HepG2 (cell line): ENCODE data around the gene SLC25A33. TPM values are rescaled to one million over a fixed set of nuclear protein-coding genes. Genes with fewer than 3 reads are reported as not detected.

Experiments used
- GTF2F1 ChIP-seq: fragments of 150-350 bp; IDR thresholded peaks from 2 replicates; pipeline ENCODE4 v1.6.1; 2014; ENCODE audit warnings: low read length
- HNRNPLL ChIP-seq: fragments of 200-400 bp; formaldehyde crosslinking; IDR thresholded peaks from 2 replicates; pipeline ENCODE4 v1.6.1; 2017; ENCODE audit warnings: mild to moderate bottlenecking, low read depth, low read length; ENCODE audit not compliant: poor library complexity, severe bottlenecking
- KDM5B ChIP-seq: sonication (generic); formaldehyde crosslinking; IDR thresholded peaks from 2 replicates; pipeline ENCODE4 v1.4.0; 2020; ENCODE audit warnings: missing genetic modification reagents, mild to moderate bottlenecking, borderline replicate concordance
- KLF15 ChIP-seq: sonication (generic); formaldehyde crosslinking; IDR thresholded peaks from 2 replicates; pipeline ENCODE4 v1.8.1; 2023; ENCODE audit warnings: borderline replicate concordance, mild to moderate bottlenecking, inconsistent platforms, missing genetic modification reagents, mixed read lengths
- NFE2 ChIP-seq: sonication (generic); formaldehyde crosslinking; IDR thresholded peaks from 2 replicates; pipeline ENCODE4 v1.4.0; 2020; ENCODE audit warnings: missing genetic modification reagents
- POLR2AphosphoS5 ChIP-seq: IDR thresholded peaks from 2 replicates; pipeline ENCODE4 v1.6.1; 2012; ENCODE audit warnings: low read depth, low read length
- RNF2 ChIP-seq: fragments of 450-650 bp; conservative IDR thresholded peaks from 2 replicates; pipeline ENCODE4 v1.6.1; 2016; ENCODE audit warnings: low read depth
- SIN3B ChIP-seq: fragments of 150-350 bp; IDR thresholded peaks from 2 replicates; pipeline ENCODE4 v1.6.1; 2014; ENCODE audit warnings: low read length
- SIX1 ChIP-seq: sonication (generic); formaldehyde crosslinking; IDR thresholded peaks from 2 replicates; pipeline ENCODE4 v1.4.0; 2020; ENCODE audit warnings: missing genetic modification reagents, borderline replicate concordance
- TOE1 ChIP-seq: sonication (generic); formaldehyde crosslinking; IDR thresholded peaks from 2 replicates; pipeline ENCODE4 v1.4.0; 2020; ENCODE audit warnings: mild to moderate bottlenecking, missing genetic modification reagents
- TSC22D2 ChIP-seq: sonication (generic); formaldehyde crosslinking; IDR thresholded peaks from 2 replicates; pipeline ENCODE4 v1.5.1; 2020; ENCODE audit warnings: missing genetic modification reagents, mild to moderate bottlenecking, borderline replicate concordance
- YY1 ChIP-seq: IDR thresholded peaks from 2 replicates; pipeline ENCODE4 v1.6.1; 2011; ENCODE audit warnings: low read length, low read depth, moderate library complexity, mild to moderate bottlenecking; ENCODE audit not compliant: insufficient read depth, insufficient replicate concordance
- ZKSCAN5 ChIP-seq: sonication (generic); formaldehyde crosslinking; IDR thresholded peaks from 2 replicates; pipeline ENCODE4 v1.5.1; 2020; ENCODE audit warnings: mild to moderate bottlenecking, missing genetic modification reagents
- ZNF225 ChIP-seq: sonication (generic); formaldehyde crosslinking; IDR thresholded peaks from 2 replicates; pipeline ENCODE4 v1.4.0; 2020; ENCODE audit warnings: mild to moderate bottlenecking, missing genetic modification reagents
- ZNF232 ChIP-seq: sonication (generic); formaldehyde crosslinking; IDR thresholded peaks from 2 replicates; pipeline ENCODE4 v1.4.0; 2020; ENCODE audit warnings: missing genetic modification reagents, borderline replicate concordance
- ZNF564 ChIP-seq: sonication (generic); formaldehyde crosslinking; IDR thresholded peaks from 2 replicates; pipeline ENCODE4 v1.8.1; 2023; ENCODE audit warnings: mild to moderate bottlenecking, missing genetic modification reagents
- ZSCAN21 ChIP-seq: sonication (generic); formaldehyde crosslinking; IDR thresholded peaks from 2 replicates; pipeline ENCODE4 v1.8.0; 2022; ENCODE audit warnings: mild to moderate bottlenecking, missing genetic modification reagents, moderate library complexity, borderline replicate concordance
- polyA plus RNA-seq, 8 experiments: library from polyadenylated mRNA; depleted of rRNA in 3 of 8; stranded (reverse) in 7 of 8; unstranded in 1 of 8; fragments of >200 nt; fragmentation: Illumina TruSeq in 4 of 8; extraction: Trizol in 4 of 8; gene quantifications; 2 replicates each; pipeline versions ENCODE4 v1.2.1 to v1.2.3, GENCODE V29; 2011 to 2016; ENCODE audit warnings: low read depth in 4 of 8, missing spikeins in 1 of 8, mixed read lengths in 1 of 8; ENCODE audit not compliant: insufficient read depth in 1 of 8
- total RNA-seq, 5 experiments: library from RNA; depleted of rRNA; stranded (reverse); fragments of >200 nt; fragmentation: Illumina TruSeq; extraction: Trizol; gene quantifications; 2 replicates each; pipeline ENCODE4 v1.2.3, GENCODE V29; 2016; ENCODE audit warnings: low read depth in 1 of 5
- TF ChIP-seq, protein P1 (sequence below), 2 experiments: IDR thresholded peaks; 2 replicates each; pipeline ENCODE4 v1.6.1; 2011 to 2012; ENCODE audit warnings: low read length in 2 of 2, borderline replicate concordance in 1 of 2, low read depth in 1 of 2, mild to moderate bottlenecking in 1 of 2, moderate library complexity in 1 of 2
- TF ChIP-seq, protein P2 (sequence below): sonication (generic); formaldehyde crosslinking; IDR thresholded peaks from 2 replicates; pipeline ENCODE4 v1.5.1; 2020; ENCODE audit warnings: missing genetic modification reagents, mild to moderate bottlenecking, borderline replicate concordance

The SLC25A33 gene
- total and polyA plus RNA-seq, 2 of the 13 experiments (the other 11 are each of a cell fraction or from before 2014, with no cell fraction given), result 15.4 to 50.3 TPM

DNA sequence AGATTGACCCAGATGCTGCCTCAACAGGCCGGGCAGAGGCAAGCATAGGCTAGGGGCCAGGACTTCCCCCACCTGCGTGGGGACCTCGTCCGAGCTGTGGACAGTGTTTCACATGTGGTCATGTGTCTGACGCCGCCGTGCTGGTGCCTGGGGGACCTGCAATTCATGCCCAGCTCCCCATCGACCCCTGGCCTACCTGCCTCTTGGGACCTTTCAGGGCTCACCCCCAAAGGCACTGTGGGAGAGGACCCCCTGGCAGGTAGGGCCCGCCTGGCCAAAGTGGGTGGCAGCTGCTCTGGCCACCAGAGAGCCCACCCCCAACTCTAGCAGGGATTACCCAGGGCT lies 53.9 kb downstream of the SLC25A33 start (continued):
- TF ChIP-seq, protein P1, sequence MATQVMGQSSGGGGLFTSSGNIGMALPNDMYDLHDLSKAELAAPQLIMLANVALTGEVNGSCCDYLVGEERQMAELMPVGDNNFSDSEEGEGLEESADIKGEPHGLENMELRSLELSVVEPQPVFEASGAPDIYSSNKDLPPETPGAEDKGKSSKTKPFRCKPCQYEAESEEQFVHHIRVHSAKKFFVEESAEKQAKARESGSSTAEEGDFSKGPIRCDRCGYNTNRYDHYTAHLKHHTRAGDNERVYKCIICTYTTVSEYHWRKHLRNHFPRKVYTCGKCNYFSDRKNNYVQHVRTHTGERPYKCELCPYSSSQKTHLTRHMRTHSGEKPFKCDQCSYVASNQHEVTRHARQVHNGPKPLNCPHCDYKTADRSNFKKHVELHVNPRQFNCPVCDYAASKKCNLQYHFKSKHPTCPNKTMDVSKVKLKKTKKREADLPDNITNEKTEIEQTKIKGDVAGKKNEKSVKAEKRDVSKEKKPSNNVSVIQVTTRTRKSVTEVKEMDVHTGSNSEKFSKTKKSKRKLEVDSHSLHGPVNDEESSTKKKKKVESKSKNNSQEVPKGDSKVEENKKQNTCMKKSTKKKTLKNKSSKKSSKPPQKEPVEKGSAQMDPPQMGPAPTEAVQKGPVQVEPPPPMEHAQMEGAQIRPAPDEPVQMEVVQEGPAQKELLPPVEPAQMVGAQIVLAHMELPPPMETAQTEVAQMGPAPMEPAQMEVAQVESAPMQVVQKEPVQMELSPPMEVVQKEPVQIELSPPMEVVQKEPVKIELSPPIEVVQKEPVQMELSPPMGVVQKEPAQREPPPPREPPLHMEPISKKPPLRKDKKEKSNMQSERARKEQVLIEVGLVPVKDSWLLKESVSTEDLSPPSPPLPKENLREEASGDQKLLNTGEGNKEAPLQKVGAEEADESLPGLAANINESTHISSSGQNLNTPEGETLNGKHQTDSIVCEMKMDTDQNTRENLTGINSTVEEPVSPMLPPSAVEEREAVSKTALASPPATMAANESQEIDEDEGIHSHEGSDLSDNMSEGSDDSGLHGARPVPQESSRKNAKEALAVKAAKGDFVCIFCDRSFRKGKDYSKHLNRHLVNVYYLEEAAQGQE (IDR thresholded peaks at IDR 0.05; ENCODE audit: borderline replicate concordance in 1 of 2, low read depth in 1 of 2, low read length in 2 of 2), result no peak
- TF ChIP-seq KLF15 (CRISPR knock-in tag) (no peak), ZSCAN21 (CRISPR knock-in tag) (no peak), SIN3B (no peak), ZKSCAN5 (CRISPR knock-in tag) (no peak), SIX1 (CRISPR knock-in tag) (no peak), ZNF225 (CRISPR knock-in tag) (0 out of 2 replicates have a peak, but pooled peaks have one; percentile 34), TOE1 (CRISPR knock-in tag) (no peak), NFE2 (CRISPR knock-in tag) (no peak), ZNF564 (CRISPR knock-in tag) (no peak), POLR2AphosphoS5 (no peak), RNF2 (no peak), KDM5B (CRISPR knock-in tag) (no peak), HNRNPLL (no peak), ZNF232 (CRISPR knock-in tag) (0 out of 2 replicates have a peak, but pooled peaks have one; percentile 10), YY1 (peak; percentile 12), GTF2F1 (no peak), TSC22D2 (no peak)
- TF ChIP-seq, protein P2, sequence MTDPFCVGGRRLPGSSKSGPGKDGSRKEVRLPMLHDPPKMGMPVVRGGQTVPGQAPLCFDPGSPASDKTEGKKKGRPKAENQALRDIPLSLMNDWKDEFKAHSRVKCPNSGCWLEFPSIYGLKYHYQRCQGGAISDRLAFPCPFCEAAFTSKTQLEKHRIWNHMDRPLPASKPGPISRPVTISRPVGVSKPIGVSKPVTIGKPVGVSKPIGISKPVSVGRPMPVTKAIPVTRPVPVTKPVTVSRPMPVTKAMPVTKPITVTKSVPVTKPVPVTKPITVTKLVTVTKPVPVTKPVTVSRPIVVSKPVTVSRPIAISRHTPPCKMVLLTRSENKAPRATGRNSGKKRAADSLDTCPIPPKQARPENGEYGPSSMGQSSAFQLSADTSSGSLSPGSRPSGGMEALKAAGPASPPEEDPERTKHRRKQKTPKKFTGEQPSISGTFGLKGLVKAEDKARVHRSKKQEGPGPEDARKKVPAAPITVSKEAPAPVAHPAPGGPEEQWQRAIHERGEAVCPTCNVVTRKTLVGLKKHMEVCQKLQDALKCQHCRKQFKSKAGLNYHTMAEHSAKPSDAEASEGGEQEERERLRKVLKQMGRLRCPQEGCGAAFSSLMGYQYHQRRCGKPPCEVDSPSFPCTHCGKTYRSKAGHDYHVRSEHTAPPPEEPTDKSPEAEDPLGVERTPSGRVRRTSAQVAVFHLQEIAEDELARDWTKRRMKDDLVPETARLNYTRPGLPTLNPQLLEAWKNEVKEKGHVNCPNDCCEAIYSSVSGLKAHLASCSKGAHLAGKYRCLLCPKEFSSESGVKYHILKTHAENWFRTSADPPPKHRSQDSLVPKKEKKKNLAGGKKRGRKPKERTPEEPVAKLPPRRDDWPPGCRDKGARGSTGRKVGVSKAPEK (CRISPR knock-in tag), result no peak
